WTC11 (cell line): Measurements from ENCODE around the gene BMX. TPM values are rescaled to one million over a fixed set of nuclear protein-coding genes. Genes with fewer than 3 reads are reported as not detected.

Source experiments
- ATAC-seq: fragments of 200-7000 bp; cut with Tn5 transposase; 2 replicates; pipeline ENCODE4 v1.10.0; 2021; ENCODE audit warnings: mild to moderate bottlenecking, moderate library complexity
- CTCF ChIA-PET: fragments of 300-600 bp; sonication (Branson Sonifier 250); formaldehyde crosslinking; loops from one replicate; lab custom pipeline; 2021; ENCODE audit warnings: antibody characterized with exemption; lab: Charles Lee
- POLR2A ChIA-PET: fragments of 350-600 bp; sonication (Branson Sonifier 250); formaldehyde crosslinking; loops from one replicate; lab custom pipeline; 2021; ENCODE audit warnings: antibody characterized with exemption; lab: Charles Lee
- DNase-seq: peaks from one replicate; pipeline ENCODE4 v3.0.0; 2021; ENCODE audit warnings: low spot score
- H3K27ac Mint-ChIP-seq: 2 replicates; pipeline ENCODE4 v1.8.0; 2021; ENCODE audit warnings: mixed read lengths
- H3K27me3 Mint-ChIP-seq: 2 replicates; pipeline ENCODE4 v1.8.0; 2021; ENCODE audit warnings: low read depth, mild to moderate bottlenecking, moderate library complexity, mixed read lengths
- H3K36me3 Mint-ChIP-seq: 2 replicates; pipeline ENCODE4 v1.8.0; 2021; ENCODE audit warnings: mixed read lengths
- H3K4me1 Mint-ChIP-seq: 2 replicates; pipeline ENCODE4 v1.8.0; 2022; ENCODE audit warnings: mixed read lengths
- H3K4me3 Mint-ChIP-seq: 2 replicates; pipeline ENCODE4 v1.8.0; 2021; ENCODE audit warnings: mild to moderate bottlenecking, moderate library complexity, mixed read lengths
- H3K9me3 Mint-ChIP-seq: 2 replicates; pipeline ENCODE4 v1.8.0; 2021; ENCODE audit warnings: mixed read lengths
- ESRRA ChIP-seq: sonication (generic); formaldehyde crosslinking; IDR thresholded peaks from 2 replicates; pipeline ENCODE4 v1.8.1; 2022; ENCODE audit warnings: mild to moderate bottlenecking, missing genetic modification reagents, borderline replicate concordance
- ETV6 ChIP-seq: sonication (generic); formaldehyde crosslinking; IDR thresholded peaks from 2 replicates; pipeline ENCODE4 v1.8.1; 2022; ENCODE audit warnings: mild to moderate bottlenecking, missing genetic modification reagents
- FOXP1 ChIP-seq: sonication (generic); formaldehyde crosslinking; IDR thresholded peaks from 2 replicates; pipeline ENCODE4 v1.8.0; 2022; ENCODE audit warnings: missing genetic modification reagents, mild to moderate bottlenecking, moderate library complexity, borderline replicate concordance
- NR1H2 ChIP-seq: sonication (generic); formaldehyde crosslinking; IDR thresholded peaks from 2 replicates; pipeline ENCODE4 v1.9.0; 2021; ENCODE audit warnings: mild to moderate bottlenecking, moderate library complexity, missing genetic modification reagents
- NR2C2 ChIP-seq: sonication (generic); formaldehyde crosslinking; IDR thresholded peaks from 2 replicates; pipeline ENCODE4 v1.8.0; 2022; ENCODE audit warnings: mild to moderate bottlenecking, missing genetic modification reagents
- TCF7 ChIP-seq: sonication (generic); formaldehyde crosslinking; IDR thresholded peaks from 2 replicates; pipeline ENCODE4 v1.8.0; 2022; ENCODE audit warnings: mild to moderate bottlenecking, low read depth, missing genetic modification reagents, moderate library complexity
- TEAD1 ChIP-seq: sonication (generic); formaldehyde crosslinking; IDR thresholded peaks from 2 replicates; pipeline ENCODE4 v1.8.0; 2022; ENCODE audit warnings: mild to moderate bottlenecking, missing genetic modification reagents
- TP53 ChIP-seq: sonication (generic); formaldehyde crosslinking; IDR thresholded peaks from 2 replicates; pipeline ENCODE4 v1.8.1; 2023; ENCODE audit warnings: mild to moderate bottlenecking, missing genetic modification reagents
- ZBTB21 ChIP-seq: sonication (generic); formaldehyde crosslinking; IDR thresholded peaks from 2 replicates; pipeline ENCODE4 v1.8.1; 2023; ENCODE audit warnings: mild to moderate bottlenecking, missing genetic modification reagents, borderline replicate concordance
- ZNF138 ChIP-seq: sonication (generic); formaldehyde crosslinking; conservative IDR thresholded peaks from 2 replicates; pipeline ENCODE4 v1.8.1; 2022; ENCODE audit warnings: mild to moderate bottlenecking, moderate library complexity, missing genetic modification reagents
- ZNF219 ChIP-seq: sonication (generic); formaldehyde crosslinking; IDR thresholded peaks from 2 replicates; pipeline ENCODE4 v1.8.0; 2023; ENCODE audit warnings: missing genetic modification reagents, mild to moderate bottlenecking, borderline replicate concordance
- ZNF317 ChIP-seq: sonication (generic); formaldehyde crosslinking; IDR thresholded peaks from 2 replicates; pipeline ENCODE4 v1.8.1; 2023; ENCODE audit warnings: low read depth, mild to moderate bottlenecking, moderate library complexity, missing genetic modification reagents, borderline replicate concordance
- ZNF396 ChIP-seq: fragments of 250-450 bp; sonication (Bioruptor Pico); IDR thresholded peaks from 2 replicates; pipeline ENCODE4 v1.8.0; 2021; ENCODE audit warnings: mild to moderate bottlenecking, moderate library complexity, borderline replicate concordance
- total RNA-seq: library from RNA; stranded (reverse); gene quantifications from 3 replicates; pipeline ENCODE4 v1.2.3, GENCODE V29; 2021
- TF ChIP-seq, protein P1 (sequence below): sonication (generic); formaldehyde crosslinking; IDR thresholded peaks from 2 replicates; pipeline ENCODE4 v1.8.1; 2022; ENCODE audit warnings: low read depth, missing genetic modification reagents, borderline replicate concordance
- TF ChIP-seq, protein P2 (sequence below): sonication (generic); formaldehyde crosslinking; IDR thresholded peaks from 2 replicates; pipeline ENCODE4 v1.8.0; 2022; ENCODE audit warnings: missing genetic modification reagents
- TF ChIP-seq, protein P3 (sequence below): fragments of 250-450 bp; sonication (Bioruptor Pico); IDR thresholded peaks from 2 replicates; pipeline ENCODE4 v2.1.2; 2022; ENCODE audit warnings: mild to moderate bottlenecking, moderate library complexity
- TF ChIP-seq, protein P4 (sequence below): sonication (generic); formaldehyde crosslinking; IDR thresholded peaks from 2 replicates; pipeline ENCODE4 v1.8.1; 2022; ENCODE audit warnings: mild to moderate bottlenecking, missing genetic modification reagents, moderate library complexity, borderline replicate concordance
- TF ChIP-seq, protein P5 (sequence below): sonication (generic); formaldehyde crosslinking; IDR thresholded peaks from 2 replicates; pipeline ENCODE4 v1.8.0; 2022; ENCODE audit warnings: mild to moderate bottlenecking, missing genetic modification reagents
- TF ChIP-seq, protein P6 (sequence below): sonication (generic); formaldehyde crosslinking; IDR thresholded peaks from 2 replicates; pipeline ENCODE4 v1.8.0; 2023; ENCODE audit warnings: missing genetic modification reagents
- TF ChIP-seq, protein P7 (sequence below): sonication (generic); formaldehyde crosslinking; conservative IDR thresholded peaks from 2 replicates; pipeline ENCODE4 v1.8.1; 2022; ENCODE audit warnings: mild to moderate bottlenecking, missing genetic modification reagents

Gene BMX
- total RNA-seq, 1 experiment from 2014 or later = not detected

DNA sequence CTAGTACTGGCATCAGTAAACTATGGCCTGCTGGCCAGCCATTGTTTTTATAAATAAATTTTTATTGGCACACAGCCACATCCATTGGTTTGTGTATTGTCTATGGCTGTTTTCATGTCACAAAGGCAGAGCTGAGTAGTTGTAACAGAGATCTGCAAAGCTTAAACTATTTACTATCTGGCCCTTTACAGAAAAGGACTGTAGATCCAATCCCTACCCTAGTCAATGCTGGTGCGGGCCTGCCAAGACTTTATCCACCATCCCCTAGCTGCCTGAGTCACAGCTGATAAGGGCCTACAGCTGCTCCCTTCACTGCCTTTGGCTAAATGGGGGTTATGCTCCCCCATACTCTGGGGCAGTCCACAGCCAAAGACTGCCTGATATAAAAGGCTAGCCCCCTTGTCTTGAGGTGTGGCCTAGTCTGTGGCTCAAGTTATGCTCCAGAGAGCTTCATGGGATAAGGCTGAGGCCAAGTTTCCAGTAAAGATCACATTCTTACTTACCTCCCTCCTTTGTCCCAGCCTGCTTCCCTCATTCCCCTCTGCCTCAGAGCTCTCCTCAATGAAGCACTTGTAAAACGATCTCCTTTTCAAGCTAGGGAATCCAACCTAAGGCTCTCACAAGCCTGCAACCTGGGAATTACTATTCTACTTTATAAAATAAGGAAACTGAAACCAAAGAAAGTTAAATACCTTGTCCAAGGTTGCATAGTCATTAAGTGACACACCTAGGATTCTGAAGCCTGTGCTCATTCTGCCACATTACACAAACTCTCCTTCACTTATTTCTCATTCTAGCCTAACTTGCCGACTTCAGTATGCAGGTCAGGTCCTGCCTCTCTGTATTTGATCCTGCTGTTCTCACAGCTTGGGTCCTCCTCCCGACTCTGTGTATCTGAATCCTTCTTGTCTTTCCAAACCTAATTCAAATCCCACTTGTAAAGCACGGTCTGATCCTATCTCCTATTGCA, 79.5 kb downstream of the BMX start (continued):
- TF ChIP-seq, protein P1, sequence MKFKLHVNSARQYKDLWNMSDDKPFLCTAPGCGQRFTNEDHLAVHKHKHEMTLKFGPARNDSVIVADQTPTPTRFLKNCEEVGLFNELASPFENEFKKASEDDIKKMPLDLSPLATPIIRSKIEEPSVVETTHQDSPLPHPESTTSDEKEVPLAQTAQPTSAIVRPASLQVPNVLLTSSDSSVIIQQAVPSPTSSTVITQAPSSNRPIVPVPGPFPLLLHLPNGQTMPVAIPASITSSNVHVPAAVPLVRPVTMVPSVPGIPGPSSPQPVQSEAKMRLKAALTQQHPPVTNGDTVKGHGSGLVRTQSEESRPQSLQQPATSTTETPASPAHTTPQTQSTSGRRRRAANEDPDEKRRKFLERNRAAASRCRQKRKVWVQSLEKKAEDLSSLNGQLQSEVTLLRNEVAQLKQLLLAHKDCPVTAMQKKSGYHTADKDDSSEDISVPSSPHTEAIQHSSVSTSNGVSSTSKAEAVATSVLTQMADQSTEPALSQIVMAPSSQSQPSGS (CRISPR knock-in tag) = no peak
- TF ChIP-seq NR1H2 (CRISPR knock-in tag) = no peak
- no peak for TF ChIP-seq ETV6 (CRISPR knock-in tag)
- no peak for TF ChIP-seq ESRRA (CRISPR knock-in tag)
- TF ChIP-seq, protein P2, sequence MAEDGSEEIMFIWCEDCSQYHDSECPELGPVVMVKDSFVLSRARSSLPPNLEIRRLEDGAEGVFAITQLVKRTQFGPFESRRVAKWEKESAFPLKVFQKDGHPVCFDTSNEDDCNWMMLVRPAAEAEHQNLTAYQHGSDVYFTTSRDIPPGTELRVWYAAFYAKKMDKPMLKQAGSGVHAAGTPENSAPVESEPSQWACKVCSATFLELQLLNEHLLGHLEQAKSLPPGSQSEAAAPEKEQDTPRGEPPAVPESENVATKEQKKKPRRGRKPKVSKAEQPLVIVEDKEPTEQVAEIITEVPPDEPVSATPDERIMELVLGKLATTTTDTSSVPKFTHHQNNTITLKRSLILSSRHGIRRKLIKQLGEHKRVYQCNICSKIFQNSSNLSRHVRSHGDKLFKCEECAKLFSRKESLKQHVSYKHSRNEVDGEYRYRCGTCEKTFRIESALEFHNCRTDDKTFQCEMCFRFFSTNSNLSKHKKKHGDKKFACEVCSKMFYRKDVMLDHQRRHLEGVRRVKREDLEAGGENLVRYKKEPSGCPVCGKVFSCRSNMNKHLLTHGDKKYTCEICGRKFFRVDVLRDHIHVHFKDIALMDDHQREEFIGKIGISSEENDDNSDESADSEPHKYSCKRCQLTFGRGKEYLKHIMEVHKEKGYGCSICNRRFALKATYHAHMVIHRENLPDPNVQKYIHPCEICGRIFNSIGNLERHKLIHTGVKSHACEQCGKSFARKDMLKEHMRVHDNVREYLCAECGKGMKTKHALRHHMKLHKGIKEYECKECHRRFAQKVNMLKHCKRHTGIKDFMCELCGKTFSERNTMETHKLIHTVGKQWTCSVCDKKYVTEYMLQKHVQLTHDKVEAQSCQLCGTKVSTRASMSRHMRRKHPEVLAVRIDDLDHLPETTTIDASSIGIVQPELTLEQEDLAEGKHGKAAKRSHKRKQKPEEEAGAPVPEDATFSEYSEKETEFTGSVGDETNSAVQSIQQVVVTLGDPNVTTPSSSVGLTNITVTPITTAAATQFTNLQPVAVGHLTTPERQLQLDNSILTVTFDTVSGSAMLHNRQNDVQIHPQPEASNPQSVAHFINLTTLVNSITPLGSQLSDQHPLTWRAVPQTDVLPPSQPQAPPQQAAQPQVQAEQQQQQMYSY (CRISPR knock-in tag) = no peak

DNA sequence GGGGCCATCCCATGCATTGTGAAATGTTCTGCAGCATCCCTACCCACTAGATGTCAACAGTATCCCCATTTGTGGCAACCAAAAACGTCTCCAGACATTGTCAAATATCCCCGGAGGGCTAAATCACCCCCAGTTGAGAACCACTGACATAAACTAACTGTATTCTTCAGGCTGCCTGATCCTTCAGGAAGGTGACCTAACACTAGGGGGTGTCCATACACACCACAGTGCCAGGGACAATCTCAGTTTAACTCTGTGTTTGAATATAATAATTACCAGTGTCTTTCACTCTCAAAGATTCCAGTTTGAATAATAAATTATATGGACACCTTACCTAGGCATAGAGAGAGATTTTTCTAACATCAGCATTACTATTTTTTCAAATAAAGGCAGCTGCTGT, 93.8 kb downstream of the BMX start:
- H3K4me3 Mint-ChIP-seq = no peak overlapping the region
- CTCF ChIA-PET = no interaction called here

More for the DNA sequence above, 93.8 kb downstream of the BMX start:
- no peaks in the 10 kb centered on the region for H3K36me3 Mint-ChIP-seq
- TF ChIP-seq ZNF317 (CRISPR knock-in tag) (no peak), ZNF138 (CRISPR knock-in tag) (no peak), TCF7 (CRISPR knock-in tag) (no peak), TP53 (CRISPR knock-in tag) (no peak), TEAD1 (CRISPR knock-in tag) (no peak), ZNF219 (no peak), FOXP1 (CRISPR knock-in tag) (no peak), NR2C2 (CRISPR knock-in tag) (no peak), ZNF396 (CRISPR knock-in tag) (no peak), ZBTB21 (CRISPR knock-in tag) (no peak)
- TF ChIP-seq, protein P3, sequence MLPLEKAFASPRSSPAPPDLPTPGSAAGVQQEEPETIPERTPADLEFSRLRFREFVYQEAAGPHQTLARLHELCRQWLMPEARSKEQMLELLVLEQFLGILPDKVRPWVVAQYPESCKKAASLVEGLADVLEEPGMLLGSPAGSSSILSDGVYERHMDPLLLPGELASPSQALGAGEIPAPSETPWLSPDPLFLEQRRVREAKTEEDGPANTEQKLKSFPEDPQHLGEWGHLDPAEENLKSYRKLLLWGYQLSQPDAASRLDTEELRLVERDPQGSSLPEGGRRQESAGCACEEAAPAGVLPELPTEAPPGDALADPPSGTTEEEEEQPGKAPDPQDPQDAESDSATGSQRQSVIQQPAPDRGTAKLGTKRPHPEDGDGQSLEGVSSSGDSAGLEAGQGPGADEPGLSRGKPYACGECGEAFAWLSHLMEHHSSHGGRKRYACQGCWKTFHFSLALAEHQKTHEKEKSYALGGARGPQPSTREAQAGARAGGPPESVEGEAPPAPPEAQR (CRISPR knock-in tag) = no peak
- TF ChIP-seq, protein P4, sequence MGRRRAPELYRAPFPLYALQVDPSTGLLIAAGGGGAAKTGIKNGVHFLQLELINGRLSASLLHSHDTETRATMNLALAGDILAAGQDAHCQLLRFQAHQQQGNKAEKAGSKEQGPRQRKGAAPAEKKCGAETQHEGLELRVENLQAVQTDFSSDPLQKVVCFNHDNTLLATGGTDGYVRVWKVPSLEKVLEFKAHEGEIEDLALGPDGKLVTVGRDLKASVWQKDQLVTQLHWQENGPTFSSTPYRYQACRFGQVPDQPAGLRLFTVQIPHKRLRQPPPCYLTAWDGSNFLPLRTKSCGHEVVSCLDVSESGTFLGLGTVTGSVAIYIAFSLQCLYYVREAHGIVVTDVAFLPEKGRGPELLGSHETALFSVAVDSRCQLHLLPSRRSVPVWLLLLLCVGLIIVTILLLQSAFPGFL = no peak
- TF ChIP-seq, protein P5, sequence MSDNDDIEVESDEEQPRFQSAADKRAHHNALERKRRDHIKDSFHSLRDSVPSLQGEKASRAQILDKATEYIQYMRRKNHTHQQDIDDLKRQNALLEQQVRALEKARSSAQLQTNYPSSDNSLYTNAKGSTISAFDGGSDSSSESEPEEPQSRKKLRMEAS (CRISPR knock-in tag) = no peak
- TF ChIP-seq, protein P6, sequence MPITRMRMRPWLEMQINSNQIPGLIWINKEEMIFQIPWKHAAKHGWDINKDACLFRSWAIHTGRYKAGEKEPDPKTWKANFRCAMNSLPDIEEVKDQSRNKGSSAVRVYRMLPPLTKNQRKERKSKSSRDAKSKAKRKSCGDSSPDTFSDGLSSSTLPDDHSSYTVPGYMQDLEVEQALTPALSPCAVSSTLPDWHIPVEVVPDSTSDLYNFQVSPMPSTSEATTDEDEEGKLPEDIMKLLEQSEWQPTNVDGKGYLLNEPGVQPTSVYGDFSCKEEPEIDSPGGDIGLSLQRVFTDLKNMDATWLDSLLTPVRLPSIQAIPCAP (CRISPR knock-in tag) = no peak
- TF ChIP-seq, protein P7, sequence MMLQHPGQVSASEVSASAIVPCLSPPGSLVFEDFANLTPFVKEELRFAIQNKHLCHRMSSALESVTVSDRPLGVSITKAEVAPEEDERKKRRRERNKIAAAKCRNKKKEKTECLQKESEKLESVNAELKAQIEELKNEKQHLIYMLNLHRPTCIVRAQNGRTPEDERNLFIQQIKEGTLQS (CRISPR knock-in tag) = no peak
- TF ChIP-seq, protein P1 (CRISPR knock-in tag) = no peak
- peaks cover 8% of the 10 kb centered on the region for H3K27me3 Mint-ChIP-seq
- DNase-seq (no peak), ATAC-seq (no peak)
- no peaks in the 10 kb centered on the region for H3K9me3 Mint-ChIP-seq
- H3K4me1 Mint-ChIP-seq = no peaks in the 10 kb centered on the region
- POLR2A ChIA-PET = no interaction called here
- no peak overlapping the region for H3K27ac Mint-ChIP-seq
